Ammon's horn (tissue), 1 donor: ENCODE data around the gene STK11.

ENCODE experiments used
- DNase-seq: peaks from one replicate; pipeline ENCODE4 v3.0.0-alpha.2; 2016; ENCODE audit warnings: low spot score

Gene STK11

GRCh38 chr19:1262623-1263123 lies 57.1 kb downstream of the STK11 start:
- DNase-seq, result no peak

- DNase-seq, result no peak
These were observed 57.6 kb downstream of the STK11 start for GRCh38 chr19:1263188-1263587.

GRCh38 chr19:1264801-1265614 lies 59.4 kb downstream of the STK11 start:
- DNase-seq, result no peak

DNA sequence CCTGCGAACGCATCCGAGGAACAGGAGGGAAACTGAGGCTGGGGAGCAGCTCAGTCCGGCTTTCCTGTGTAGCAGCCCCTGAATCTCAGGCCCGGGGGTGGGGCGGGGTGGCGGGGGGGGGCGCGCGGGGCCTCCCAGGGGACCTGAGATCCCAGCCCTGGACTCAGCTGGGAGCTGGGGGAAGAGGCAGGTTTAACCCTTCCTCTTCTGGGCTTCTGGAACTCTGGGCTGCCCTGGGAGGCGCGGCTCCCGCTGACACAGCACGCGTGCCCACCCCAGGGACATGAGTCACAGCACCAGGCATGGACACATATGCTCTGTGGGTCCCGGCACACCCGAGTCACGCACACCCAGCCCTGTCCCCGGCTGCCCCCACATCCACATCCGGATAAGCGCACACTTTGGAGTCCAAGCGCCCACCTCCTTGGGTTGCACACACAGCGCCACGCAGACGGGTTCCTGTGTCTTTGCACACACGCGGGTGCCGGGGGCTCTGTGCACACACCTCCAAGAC lies 60.1 kb downstream of the STK11 start:
- no peak for DNase-seq

- peak; percentile 82 for DNase-seq
These were observed 60.7 kb downstream of the STK11 start for GRCh38 chr19:1266129-1266915.

DNA sequence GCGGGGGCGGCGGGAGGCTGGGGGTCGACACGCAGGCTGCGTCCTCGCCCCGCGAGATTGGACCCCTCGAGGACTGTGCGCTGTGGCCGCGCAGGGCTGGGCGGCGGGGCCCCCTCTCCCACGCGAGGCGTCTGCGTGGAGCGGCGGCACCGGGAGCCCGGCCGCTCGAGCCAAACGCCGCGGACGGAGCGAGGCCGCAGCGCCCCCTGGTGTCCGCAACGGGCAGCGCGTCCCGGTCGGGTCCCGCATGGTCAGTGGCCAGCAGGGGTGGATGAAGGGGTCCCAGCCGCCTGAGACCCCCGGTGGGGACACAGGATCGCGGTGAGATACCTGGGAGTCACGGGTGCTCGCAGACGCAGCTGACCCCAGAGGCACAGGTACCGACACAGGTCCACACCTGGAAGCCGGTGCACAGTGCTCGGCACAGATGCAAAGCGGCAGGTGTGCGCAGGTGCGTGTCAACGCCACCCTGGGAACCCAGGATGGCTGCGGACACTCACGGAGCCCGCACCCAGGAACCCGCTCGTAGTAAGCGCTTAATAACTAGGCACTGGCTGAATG lies 61.4 kb downstream of the STK11 start:
- DNase-seq, result no peak

DNA sequence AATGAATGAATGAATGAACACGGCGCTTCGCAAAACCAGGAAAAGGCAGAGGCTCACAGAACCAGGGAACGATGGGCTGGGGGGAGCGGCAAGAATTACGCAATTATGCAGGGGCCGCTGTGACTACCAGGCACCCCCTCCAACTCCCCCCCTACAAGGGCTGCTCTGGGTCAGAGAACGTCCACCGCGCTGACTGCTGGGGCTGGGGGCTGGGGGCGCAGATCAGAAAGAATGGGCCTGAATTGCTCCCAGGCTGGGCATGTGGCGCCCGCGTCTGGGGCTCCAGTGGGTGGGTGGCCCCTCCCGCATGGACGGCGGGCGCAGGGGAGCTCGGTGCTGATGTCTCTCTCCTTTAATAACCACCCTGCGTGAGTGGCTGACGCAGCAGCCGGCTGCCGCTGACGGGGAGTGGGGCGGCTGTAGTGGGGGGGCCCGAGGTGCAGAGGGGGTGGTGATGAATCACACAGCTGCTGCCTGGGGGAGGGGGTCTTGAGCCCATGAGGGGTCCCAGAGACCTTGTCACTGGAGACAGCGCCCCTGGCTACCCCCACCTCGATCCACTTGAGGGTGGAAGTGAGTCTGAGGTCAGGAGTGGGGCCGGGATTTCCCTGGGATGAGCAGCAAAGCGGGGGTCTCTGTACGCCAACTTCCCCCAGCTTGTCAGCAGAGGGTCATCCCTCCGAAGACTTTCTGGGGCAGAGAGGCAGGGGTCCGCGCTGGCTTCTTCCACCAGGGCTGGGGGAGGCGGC lies 62.1 kb downstream of the STK11 start:
- DNase-seq, result no peak

GRCh38 chr19:1268226-1269064 lies 62.9 kb downstream of the STK11 start:
- DNase-seq, result no peak

DNA sequence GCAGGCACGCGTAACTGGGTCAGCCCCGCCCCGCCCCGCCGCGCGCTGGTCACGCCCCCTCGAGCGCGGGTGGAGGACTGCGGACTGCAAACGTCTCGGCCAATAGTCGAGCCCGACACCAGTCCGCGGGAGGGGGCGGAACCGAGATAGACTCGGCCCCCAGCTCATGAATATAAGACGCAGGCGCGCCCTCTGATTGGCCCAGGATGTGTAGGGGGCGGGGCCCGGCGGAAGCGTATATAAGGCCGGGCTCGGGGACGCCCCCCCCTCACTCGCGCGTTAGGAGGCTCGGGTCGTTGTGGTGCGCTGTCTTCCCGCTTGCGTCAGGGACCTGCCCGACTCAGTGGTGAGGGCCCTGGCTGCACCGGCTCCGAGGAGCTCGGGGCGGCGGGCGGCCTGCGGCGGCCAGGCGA lies 63.5 kb downstream of the STK11 start, which contains the start of gene CIRBP:
Gene CIRBP, plus strand, starts transcription at position 268 of the 413 bp plus-strand sequence. CDS start 1,602 bp downstream, outside the sequence.
- peak; percentile 100 for DNase-seq

DNA sequence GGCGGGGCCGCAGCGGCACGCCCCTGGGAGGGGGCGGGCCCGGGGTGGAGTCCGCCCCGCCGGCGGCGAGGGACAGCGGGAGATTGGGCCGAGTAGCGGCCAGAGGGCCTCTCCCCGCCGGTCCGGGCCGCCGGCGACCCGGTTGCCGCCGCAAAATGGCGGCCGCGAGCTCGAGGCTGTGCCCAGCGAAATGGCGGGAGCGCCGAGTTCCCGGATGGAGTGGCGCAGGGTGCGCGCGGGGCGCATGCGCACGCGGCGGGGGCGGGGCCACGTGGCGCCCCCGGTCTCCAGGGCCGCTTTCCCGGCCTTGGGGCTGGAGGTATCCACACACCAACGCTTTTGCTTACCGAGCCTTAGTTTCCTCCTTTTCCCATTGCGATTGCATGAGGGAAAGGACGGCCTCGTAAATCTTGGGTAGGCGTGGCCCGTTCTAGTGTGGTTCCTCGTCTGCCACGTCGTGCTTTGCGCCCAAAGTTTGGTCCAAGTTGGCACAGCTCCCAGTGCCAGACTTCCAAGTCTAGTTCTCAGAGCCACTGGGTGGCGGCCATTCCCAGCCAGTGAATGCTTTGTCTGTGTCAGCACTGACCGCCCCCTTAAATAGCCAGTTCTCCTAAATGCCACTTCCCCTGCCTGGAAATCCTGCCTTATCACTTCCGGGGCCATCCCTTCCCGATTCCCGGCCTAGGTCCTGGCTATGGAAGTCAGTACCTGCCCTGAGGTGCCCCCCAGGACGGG lies 64.1 kb downstream of the STK11 start:
- DNase-seq, result peak; percentile 86

DNA sequence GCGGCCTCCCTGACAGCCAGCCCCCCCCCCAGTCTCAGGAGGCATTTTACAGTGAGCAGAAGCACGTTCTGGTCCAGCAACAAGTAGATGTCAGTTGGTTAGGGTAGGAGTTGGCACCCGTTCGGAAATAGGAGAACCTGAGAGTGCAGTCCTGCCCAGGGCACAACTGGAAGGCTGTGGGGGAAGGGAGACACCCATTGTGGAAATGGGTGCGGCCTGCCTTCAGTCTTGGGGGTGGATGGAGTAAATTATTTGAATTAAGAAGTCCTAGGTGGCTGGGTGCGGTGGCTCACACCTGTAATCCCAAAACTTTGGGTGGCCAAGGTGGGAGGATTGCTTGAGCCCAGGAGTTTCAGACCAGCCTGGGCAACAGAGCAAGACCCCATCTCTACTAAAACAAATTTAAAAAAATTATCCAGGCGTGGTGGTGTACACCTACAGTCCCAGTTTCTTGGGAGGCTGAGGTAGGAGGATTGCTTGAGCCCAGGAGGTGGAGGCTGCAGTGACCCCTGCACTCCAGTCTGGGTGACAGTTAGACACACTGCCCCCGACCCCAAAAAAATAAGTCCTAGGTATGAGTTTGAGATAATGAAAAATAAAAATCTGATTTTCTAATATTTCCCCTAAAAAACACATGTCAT lies 64.8 kb downstream of the STK11 start:
- DNase-seq, result no peak

DNA sequence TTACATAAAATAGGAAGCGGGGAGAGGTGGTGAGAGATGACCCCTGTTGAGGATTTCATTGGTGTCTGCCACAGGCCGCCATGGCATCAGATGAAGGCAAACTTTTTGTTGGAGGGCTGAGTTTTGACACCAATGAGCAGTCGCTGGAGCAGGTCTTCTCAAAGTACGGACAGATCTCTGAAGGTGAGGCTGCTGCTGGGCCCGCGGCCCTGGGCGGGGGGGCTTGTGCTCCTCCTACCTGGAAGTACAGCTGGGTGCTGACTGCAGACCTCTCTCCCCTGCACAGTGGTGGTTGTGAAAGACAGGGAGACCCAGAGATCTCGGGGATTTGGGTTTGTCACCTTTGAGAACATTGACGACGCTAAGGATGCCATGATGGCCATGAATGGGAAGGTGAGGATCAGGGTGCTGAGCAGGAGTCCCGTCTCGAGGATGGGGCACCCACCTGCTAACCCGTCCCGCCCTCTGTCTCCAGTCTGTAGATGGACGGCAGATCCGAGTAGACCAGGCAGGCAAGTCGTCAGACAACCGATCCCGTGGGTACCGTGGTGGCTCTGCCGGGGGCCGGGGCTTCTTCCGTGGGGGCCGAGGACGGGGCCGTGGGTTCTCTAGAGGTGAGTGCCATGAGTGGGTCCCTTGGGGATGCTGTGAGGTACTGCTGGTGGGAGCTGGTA lies 65.4 kb downstream of the STK11 start:
- DNase-seq, result no peak

GRCh38 chr19:1271528-1272422 lies 66.2 kb downstream of the STK11 start:
- no peak for DNase-seq

DNA sequence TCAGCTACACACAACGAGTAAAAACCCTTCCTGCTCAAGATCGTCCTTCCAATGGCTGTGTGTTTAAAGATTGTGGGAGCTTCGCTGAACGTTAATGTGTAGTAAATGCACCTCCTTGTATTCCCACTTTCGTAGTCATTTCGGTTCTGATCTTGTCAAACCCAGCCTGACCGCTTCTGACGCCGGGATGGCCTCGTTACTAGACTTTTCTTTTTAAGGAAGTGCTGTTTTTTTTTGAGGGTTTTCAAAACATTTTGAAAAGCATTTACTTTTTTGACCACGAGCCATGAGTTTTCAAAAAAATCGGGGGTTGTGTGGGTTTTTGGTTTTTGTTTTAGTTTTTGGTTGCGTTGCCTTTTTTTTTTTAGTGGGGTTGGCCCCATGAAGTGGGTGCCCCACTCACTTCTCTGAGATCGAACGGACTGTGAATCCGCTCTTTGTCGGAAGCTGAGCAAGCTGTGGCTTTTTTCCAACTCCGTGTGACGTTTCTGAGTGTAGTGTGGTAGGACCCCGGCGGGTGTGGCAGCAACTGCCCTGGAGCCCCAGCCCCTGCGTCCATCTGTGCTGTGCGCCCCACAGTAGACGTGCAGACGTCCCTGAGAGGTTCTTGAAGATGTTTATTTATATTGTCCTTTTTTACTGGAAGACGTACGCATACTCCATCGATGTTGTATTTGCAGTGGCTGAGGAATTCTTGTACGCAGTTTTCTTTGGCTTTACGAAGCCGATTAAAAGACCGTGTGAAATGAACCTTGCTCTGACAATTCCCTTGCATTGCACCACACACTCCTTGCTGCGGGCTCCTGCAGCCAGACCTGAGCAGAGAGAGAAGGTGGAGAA lies 67.1 kb downstream of the STK11 start:
- peak; percentile 57 for DNase-seq

GRCh38 chr19:1273263-1274041 lies 67.9 kb downstream of the STK11 start:
- DNase-seq, result no peak
